Sigmoid colon (tissue), 3 donors: ENCODE measurements around the gene MGST2.

ENCODE experiments used
- POLR2A ChIP-seq, 2 donors: fragments of 450-650 bp; IDR thresholded peaks; one replicate each; pipeline ENCODE4 v1.6.1; 2016; ENCODE audit warnings: antibody characterized with exemption in 2 of 2, mild to moderate bottlenecking in 2 of 2, moderate library complexity in 2 of 2
- TF ChIP-seq, protein P1 (sequence below), 4 experiments: fragments of 450-650 bp in 3 of 4; fragments of 200-600 bp in 1 of 4; IDR thresholded peaks; one replicate each; pipeline ENCODE4 v1.5.1; 2016 to 2019; ENCODE audit warnings: antibody characterized with exemption in 4 of 4, mild to moderate bottlenecking in 3 of 4, moderate library complexity in 2 of 4

DNA sequence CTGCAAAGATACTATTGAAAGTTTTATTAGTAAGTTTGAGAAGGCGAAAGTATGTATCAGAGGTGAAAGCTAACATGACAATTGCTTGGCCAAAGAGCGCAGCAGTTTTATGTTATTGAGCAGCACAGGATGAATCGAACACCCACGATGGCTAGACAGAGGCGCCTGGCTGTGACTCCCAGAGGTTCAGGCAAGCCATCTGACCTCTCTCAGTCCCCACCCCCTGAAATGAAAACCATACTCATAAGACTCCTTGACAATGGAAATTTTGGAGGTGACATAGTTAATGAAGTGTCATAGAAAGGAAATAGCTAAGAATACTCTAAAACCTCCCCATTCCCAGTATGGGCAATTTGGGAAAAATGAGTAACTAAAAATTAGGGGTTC, 70.6 kb downstream of the MGST2 start:
- TF ChIP-seq, protein P1, sequence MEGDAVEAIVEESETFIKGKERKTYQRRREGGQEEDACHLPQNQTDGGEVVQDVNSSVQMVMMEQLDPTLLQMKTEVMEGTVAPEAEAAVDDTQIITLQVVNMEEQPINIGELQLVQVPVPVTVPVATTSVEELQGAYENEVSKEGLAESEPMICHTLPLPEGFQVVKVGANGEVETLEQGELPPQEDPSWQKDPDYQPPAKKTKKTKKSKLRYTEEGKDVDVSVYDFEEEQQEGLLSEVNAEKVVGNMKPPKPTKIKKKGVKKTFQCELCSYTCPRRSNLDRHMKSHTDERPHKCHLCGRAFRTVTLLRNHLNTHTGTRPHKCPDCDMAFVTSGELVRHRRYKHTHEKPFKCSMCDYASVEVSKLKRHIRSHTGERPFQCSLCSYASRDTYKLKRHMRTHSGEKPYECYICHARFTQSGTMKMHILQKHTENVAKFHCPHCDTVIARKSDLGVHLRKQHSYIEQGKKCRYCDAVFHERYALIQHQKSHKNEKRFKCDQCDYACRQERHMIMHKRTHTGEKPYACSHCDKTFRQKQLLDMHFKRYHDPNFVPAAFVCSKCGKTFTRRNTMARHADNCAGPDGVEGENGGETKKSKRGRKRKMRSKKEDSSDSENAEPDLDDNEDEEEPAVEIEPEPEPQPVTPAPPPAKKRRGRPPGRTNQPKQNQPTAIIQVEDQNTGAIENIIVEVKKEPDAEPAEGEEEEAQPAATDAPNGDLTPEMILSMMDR (IDR thresholded peaks at IDR 0.05): no peak
- no peak for TF ChIP-seq POLR2A (IDR thresholded peaks at IDR 0.05)
